H1 (cell line): Measurements from ENCODE around the gene RING1. TPM values are rescaled to one million over a fixed set of nuclear protein-coding genes. Genes with fewer than 3 reads are reported as not detected.

Source experiments
- CTCF ChIA-PET: fragments of 300-600 bp; sonication (Branson Sonifier 250); formaldehyde crosslinking; loops from one replicate; lab custom pipeline; 2021; ENCODE audit not compliant: partially characterized antibody; lab: Charles Lee
- POLR2A ChIA-PET: fragments of 300-600 bp; sonication (Branson Sonifier 250); formaldehyde crosslinking; loops from one replicate; lab custom pipeline; 2021; ENCODE audit warnings: inconsistent platforms; ENCODE audit not compliant: partially characterized antibody; lab: Charles Lee
- DNase-seq, 2 experiments: peaks; one replicate each; pipeline versions ENCODE4 v3.0.0 to v3.0.0-alpha.2; 2010 to 2022; ENCODE audit warnings: low spot score in 2 of 2, low read depth in 1 of 2, mixed read lengths in 1 of 2
- FAIRE-seq: peaks from 2 replicates; lab custom pipeline; 2011; peaks lifted over from hg19 to GRCh38; lab: Jason Lieb, UNC
- H2AFZ ChIP-seq: 2 replicates; pipeline ENCODE4 v1.8.1; 2012; ENCODE audit warnings: low read length, inconsistent platforms
- H2AK5ac ChIP-seq: 2 replicates; pipeline ENCODE4 v1.6.1; 2013; ENCODE audit warnings: low read depth, low read length
- H2BK120ac ChIP-seq: replicated peaks from 2 replicates; pipeline ENCODE3; 2013; ENCODE audit warnings: low read depth, low read length, inconsistent platforms
- H2BK12ac ChIP-seq: 2 replicates; pipeline ENCODE4 v1.6.1; 2013; ENCODE audit warnings: low read depth, low read length
- H2BK15ac ChIP-seq: 2 replicates; pipeline ENCODE4 v1.6.1; 2013; ENCODE audit warnings: low read length
- H2BK20ac ChIP-seq: 2 replicates; pipeline ENCODE4 v1.6.1; 2013; ENCODE audit warnings: low read length
- H2BK5ac ChIP-seq: 2 replicates; pipeline ENCODE4 v1.6.1; 2013; ENCODE audit warnings: low read depth, low read length
- H3K14ac ChIP-seq: 2 replicates; pipeline ENCODE4 v1.6.1; 2013; ENCODE audit warnings: inconsistent platforms; ENCODE audit not compliant: insufficient read length
- H3K18ac ChIP-seq: 2 replicates; pipeline ENCODE4 v1.6.1; 2013; ENCODE audit warnings: low read length; ENCODE audit errors: extremely low read depth
- H3K23ac ChIP-seq: 2 replicates; pipeline ENCODE4 v1.6.1; 2013; ENCODE audit warnings: inconsistent platforms; ENCODE audit not compliant: insufficient read length
- H3K23me2 ChIP-seq: 2 replicates; pipeline ENCODE4 v1.6.1; 2013; ENCODE audit warnings: low read depth, low read length
- H3K27ac ChIP-seq: 2 replicates; pipeline ENCODE4 v1.6.1; 2011; ENCODE audit warnings: low read depth, low read length, inconsistent platforms
- H3K27me3 ChIP-seq, 4 experiments: replicated peaks in 1 of 4; 1 replicate in 1 of 4; 2 replicates in 3 of 4; pipeline versions ENCODE4 v1.6.1 to v1.8.1; 2011 to 2013; ENCODE audit warnings: low read length in 3 of 4, mild to moderate bottlenecking in 3 of 4, inconsistent platforms in 2 of 4, mixed read lengths in 2 of 4, moderate library complexity in 1 of 4; ENCODE audit not compliant: control insufficient read depth in 3 of 4, insufficient read depth in 3 of 4; ENCODE audit errors: extremely low read depth in 1 of 4
- H3K36me3 ChIP-seq, 4 experiments: 2 replicates each; pipeline versions ENCODE4 v1.6.1 to v1.8.1; 2011 to 2013; ENCODE audit warnings: mild to moderate bottlenecking in 4 of 4, low read length in 3 of 4, moderate library complexity in 2 of 4, control low read depth in 1 of 4, inconsistent platforms in 1 of 4; ENCODE audit not compliant: insufficient read depth in 4 of 4, control insufficient read depth in 2 of 4
- H3K4ac ChIP-seq: replicated peaks from 2 replicates; pipeline ENCODE3; 2013; ENCODE audit warnings: low read length, low read depth, mixed read lengths, inconsistent platforms; ENCODE audit not compliant: insufficient read length
- H3K4me1 ChIP-seq, 4 experiments: replicated peaks in 1 of 4; 1 replicate in 1 of 4; 2 replicates in 3 of 4; pipeline versions ENCODE4 v1.6.1 to v1.8.1; 2011 to 2013; ENCODE audit warnings: low read length in 3 of 4, inconsistent platforms in 2 of 4, mixed read lengths in 1 of 4; ENCODE audit not compliant: insufficient read depth in 4 of 4, control insufficient read depth in 3 of 4
- H3K4me2 ChIP-seq, 2 experiments: 2 replicates each; pipeline versions ENCODE4 v1.6.1 to v1.8.1; 2011 to 2013; ENCODE audit warnings: low read depth in 2 of 2, low read length in 2 of 2, control low read depth in 1 of 2, inconsistent platforms in 1 of 2, mild to moderate bottlenecking in 1 of 2; ENCODE audit not compliant: insufficient read depth in 1 of 2
- H3K4me3 ChIP-seq, 4 experiments: fragments of 200-600, 300-600 bp in 1 of 4; sonication (generic), shearing (Covaris generic), sonication (Bioruptor Twin) in 1 of 4; 2 replicates each; pipeline versions ENCODE4 v1.5.1 to v1.8.1; 2011 to 2016; ENCODE audit warnings: low read length in 4 of 4, low read depth in 3 of 4, control low read depth in 2 of 4, inconsistent platforms in 2 of 4, mild to moderate bottlenecking in 2 of 4, mixed read lengths in 1 of 4, moderate library complexity in 1 of 4; ENCODE audit not compliant: insufficient read depth in 2 of 4; ENCODE audit errors: extremely low read depth in 1 of 4
- H3K56ac ChIP-seq: replicated peaks from 2 replicates; pipeline ENCODE3; 2013; ENCODE audit warnings: low read depth, mild to moderate bottlenecking, mixed read lengths, low read length, inconsistent platforms; ENCODE audit not compliant: insufficient read length
- H3K79me1 ChIP-seq: 2 replicates; pipeline ENCODE4 v1.6.1; 2013; ENCODE audit warnings: low read depth, low read length, control low read depth
- H3K79me2 ChIP-seq, 2 experiments: 2 replicates each; pipeline versions ENCODE4 v1.6.1 to v1.8.1; 2012 to 2013; ENCODE audit warnings: low read length in 2 of 2, mild to moderate bottlenecking in 2 of 2, inconsistent platforms in 1 of 2; ENCODE audit not compliant: insufficient read depth in 2 of 2, control insufficient read depth in 1 of 2
- H3K9ac ChIP-seq, 4 experiments: replicated peaks in 1 of 4; 1 replicate in 1 of 4; 2 replicates in 3 of 4; pipeline versions ENCODE4 v1.6.1 to v1.8.1; 2011 to 2013; ENCODE audit warnings: low read depth in 3 of 4, low read length in 3 of 4, control low read depth in 2 of 4, mild to moderate bottlenecking in 2 of 4, moderate library complexity in 2 of 4, inconsistent platforms in 1 of 4; ENCODE audit errors: extremely low read depth in 1 of 4
- H3K9me3 ChIP-seq, 2 experiments: 2 replicates each; pipeline versions ENCODE4 v1.6.1 to v1.8.1; 2012 to 2013; ENCODE audit warnings: mild to moderate bottlenecking in 2 of 2, moderate library complexity in 2 of 2, control low read depth in 1 of 2, inconsistent platforms in 1 of 2, low read depth in 1 of 2, low read length in 1 of 2, mixed read lengths in 1 of 2; ENCODE audit not compliant: insufficient read depth in 2 of 2
- H4K20me1 ChIP-seq, 2 experiments: replicated peaks in 1 of 2; 2 replicates each; pipeline versions ENCODE3 to v1.8.1; 2011 to 2013; ENCODE audit warnings: inconsistent platforms in 2 of 2, low read length in 2 of 2, mild to moderate bottlenecking in 1 of 2; ENCODE audit not compliant: insufficient read depth in 2 of 2, control insufficient read depth in 1 of 2
- H4K5ac ChIP-seq: 2 replicates; pipeline ENCODE4 v1.6.1; 2013; ENCODE audit warnings: low read length, low read depth, mixed read lengths, inconsistent platforms; ENCODE audit not compliant: insufficient read length
- H4K8ac ChIP-seq: 2 replicates; pipeline ENCODE4 v1.8.0; 2013; ENCODE audit warnings: mild to moderate bottlenecking, moderate library complexity, low read length, inconsistent platforms; ENCODE audit not compliant: insufficient read depth; ENCODE audit errors: extremely low read depth
- H4K91ac ChIP-seq: replicated peaks from 2 replicates; pipeline ENCODE3; 2013; ENCODE audit warnings: low read length, mixed read lengths, inconsistent platforms; ENCODE audit not compliant: insufficient read length
- CBX5 ChIP-seq: fragments of 300-800, 300-1000 bp; sonication (generic); IDR thresholded peaks from 2 replicates; pipeline ENCODE4 v1.7.1; 2016; ENCODE audit warnings: antibody characterized with exemption, low read length, low read depth
- CHD1 ChIP-seq: IDR thresholded peaks from 2 replicates; pipeline ENCODE4 v1.6.1; 2012; ENCODE audit warnings: low read depth, low read length, improper control_type of control experiment
- EZH2 ChIP-seq: fragments of 200-600 bp; sonication (generic); IDR thresholded peaks from 2 replicates; pipeline ENCODE4 v1.7.1; 2012; ENCODE audit warnings: low read depth, mild to moderate bottlenecking, moderate library complexity, low read length, inconsistent platforms; ENCODE audit not compliant: severe bottlenecking
- KDM4A ChIP-seq: IDR thresholded peaks from one replicate; pipeline ENCODE4 v1.7.1; 2012; ENCODE audit warnings: low read depth, mild to moderate bottlenecking, moderate library complexity, low read length, inconsistent platforms; ENCODE audit not compliant: severe bottlenecking
- NANOG ChIP-seq: IDR thresholded peaks from 2 replicates; pipeline ENCODE4 v1.6.1; 2011; ENCODE audit warnings: low read length, low read depth, mild to moderate bottlenecking, inconsistent platforms; ENCODE audit not compliant: insufficient read depth, poor library complexity, severe bottlenecking
- POLR2AphosphoS5 ChIP-seq: IDR thresholded peaks from 2 replicates; pipeline ENCODE4 v1.6.1; 2011; ENCODE audit warnings: low read depth, low read length
- WGBS, 2 experiments: shearing (Covaris generic) in 1 of 2; methylation state at CpG; one replicate each; pipeline versions ENCODE4 v1.1.6 to v1.1.7; 2013 to 2015; ENCODE audit warnings: low lambda C conversion rate in 2 of 2, mixed read lengths in 2 of 2, inconsistent platforms in 1 of 2, low coverage in 1 of 2, missing lambda C conversion rate in 1 of 2; ENCODE audit not compliant: insufficient replicate concordance in 2 of 2, insufficient coverage in 1 of 2, insufficient read length in 1 of 2; ENCODE audit errors: extremely low coverage in 1 of 2, missing lambda C conversion rate in 1 of 2; 5-methylcytosine and 5-hydroxymethylcytosine counted together
- polyA plus RNA-seq, 7 experiments: library from polyadenylated mRNA; depleted of rRNA in 3 of 7; stranded (reverse) in 5 of 7; unstranded in 2 of 7; fragments of >200 nt in 5 of 7; fragments of 200-250 nt in 2 of 7; gene quantifications; 1 replicate in 5 of 7; 2 replicates in 1 of 7; 4 replicates in 1 of 7; pipeline versions ENCODE4 v1.2.1 to v1.2.3, GENCODE V29; 2011 to 2013; ENCODE audit warnings: missing spikeins in 2 of 7, mixed read lengths in 2 of 7
- total RNA-seq: library from RNA; stranded (reverse); fragmentation: NEBNext Ultra II Directional; extraction: Animal tissue kit (Norgen Biotek cat#: 25700); gene quantifications from 2 replicates; pipeline ENCODE4 v1.2.1, GENCODE V29; 2021

RING1 gene
- total and polyA plus RNA-seq, 2 of the 8 experiments (the other 6 are each of a cell fraction or from before 2014, with no cell fraction given), result 16.4 to 26.0 TPM

DNA sequence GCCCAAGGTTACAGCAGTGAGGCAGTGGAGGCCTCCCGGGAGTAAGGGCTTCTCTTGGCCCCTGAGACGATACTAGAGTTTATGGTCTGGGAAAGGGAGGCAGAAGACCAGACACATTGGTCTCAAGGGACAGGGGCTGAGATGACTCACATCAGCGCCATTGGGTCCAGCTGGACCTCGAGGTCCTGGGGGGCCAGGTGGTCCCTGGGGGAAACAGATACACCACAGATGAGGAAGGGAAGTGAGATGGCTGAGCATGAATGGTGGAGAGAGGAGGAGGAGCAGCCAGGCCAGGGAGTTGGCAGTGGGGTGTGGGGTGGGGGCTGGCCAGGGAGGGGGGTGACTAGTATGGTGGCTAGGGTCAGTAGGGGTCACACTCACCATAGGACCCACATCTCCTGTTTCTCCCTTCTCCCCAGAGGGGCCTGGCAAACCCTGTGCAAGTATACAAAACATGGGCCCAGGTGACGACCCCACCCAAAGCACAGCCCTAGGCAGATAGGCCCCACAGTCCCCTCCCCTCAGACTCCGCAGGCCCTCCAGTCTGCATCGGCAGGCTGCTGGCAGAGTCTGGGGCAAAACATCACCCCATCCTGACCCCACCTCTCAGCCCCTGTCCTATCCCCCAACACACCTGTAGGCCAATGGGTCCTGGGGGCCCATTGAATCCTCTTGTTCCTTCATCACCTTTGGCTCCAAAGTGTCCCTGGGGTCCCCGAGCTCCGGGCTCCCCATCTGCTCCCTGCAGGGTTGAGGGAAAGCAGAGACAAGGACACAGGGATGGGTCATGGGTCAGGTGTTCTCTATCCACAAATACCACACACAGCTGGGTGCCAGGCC, 37.9 kb upstream of the RING1 start:
- FAIRE-seq, result no peak
- H3K56ac ChIP-seq, result no peak overlapping the region
- H3K18ac ChIP-seq, result no peak overlapping the region
- no peaks in the 10 kb centered on the region for H3K9me3 ChIP-seq
- H3K4me3 ChIP-seq, result no peak overlapping the region
- H2BK15ac ChIP-seq, result no peak overlapping the region
- H2BK5ac ChIP-seq, result no peak overlapping the region
- no peaks in the 10 kb centered on the region for H3K79me1 ChIP-seq
- no peaks in the 10 kb centered on the region for H3K36me3 ChIP-seq
- H2AFZ ChIP-seq, result no peak overlapping the region
- CTCF ChIA-PET, result interaction anchor here (1.3 to 4.2 kb wide), 2 partner anchors 46 to 170 kb away, joined by 3 to 45 read pairs; no protein-coding TSS in a partner anchor
- 87% methylated on average over 9 of the region's 9 CpGs; no CpG with 5 or more reads in 1 of the 2 experiments for WGBS, 2 experiments
- POLR2A ChIA-PET, result interaction anchor here (0.7 to 1.7 kb wide), 3 partner anchors 53 to 196 kb away, joined by 3 to 4 read pairs (median 3); no protein-coding TSS in a partner anchor
- no peak overlapping the region for H3K14ac ChIP-seq
- no peak overlapping the region for H2AK5ac ChIP-seq
- H3K4me1 ChIP-seq, result no peaks in the 10 kb centered on the region; a peak in 2 of 7 replicates
- H3K23me2 ChIP-seq, result no peaks in the 10 kb centered on the region
- no peak for DNase-seq
- H4K91ac ChIP-seq, result no peak overlapping the region
- no peaks in the 10 kb centered on the region for H3K79me2 ChIP-seq
- no peak overlapping the region for H4K5ac ChIP-seq
- no peak overlapping the region for H2BK12ac ChIP-seq
- H3K9ac ChIP-seq, result no peak overlapping the region; a peak in 1 of 7 replicates
- no peak overlapping the region for H3K27ac ChIP-seq
- H4K8ac ChIP-seq, result no peak overlapping the region
- no peak overlapping the region for H3K4ac ChIP-seq
- H2BK120ac ChIP-seq, result no peak overlapping the region
- no peak overlapping the region for H3K23ac ChIP-seq
- H3K27me3 ChIP-seq, result no peaks in the 10 kb centered on the region
- H2BK20ac ChIP-seq, result no peak overlapping the region
- peaks cover 0 to 3% of the 10 kb centered on the region in 2 experiments for H4K20me1 ChIP-seq
- H3K4me2 ChIP-seq, result no peak overlapping the region
- TF ChIP-seq EZH2, result no peak
- TF ChIP-seq CHD1, result no peak
- no peak for TF ChIP-seq POLR2AphosphoS5
- TF ChIP-seq KDM4A, result no peak
- no peak for TF ChIP-seq CBX5
- TF ChIP-seq NANOG, result no peak
